Loucy (cell line): Measurements from ENCODE around the gene FLRT1.

ENCODE experiments used
- H2AFZ ChIP-seq: fragments of 200-600 bp; sonication (generic); 2 replicates; pipeline ENCODE4 v1.6.0; 2016; ENCODE audit warnings: antibody characterized with exemption, mild to moderate bottlenecking, low read length, moderate library complexity
- H3F3A ChIP-seq: fragments of 200-600 bp; 2 replicates; pipeline ENCODE4 v1.6.0; 2016; ENCODE audit warnings: antibody characterized with exemption, low read depth, mild to moderate bottlenecking
- H3K27me3 ChIP-seq: fragments of 200-600 bp; sonication (generic); 2 replicates; pipeline ENCODE4 v1.6.1; 2014; ENCODE audit warnings: low read length, mild to moderate bottlenecking; ENCODE audit not compliant: insufficient read depth, poor library complexity, severe bottlenecking
- H3K36me3 ChIP-seq: fragments of 200-600 bp; sonication (generic); 2 replicates; pipeline ENCODE4 v1.6.1; 2016; ENCODE audit warnings: low read length; ENCODE audit not compliant: insufficient read depth
- H3K4me1 ChIP-seq: fragments of 200-600 bp; sonication (generic); 2 replicates; pipeline ENCODE4 v1.5.1; 2014; ENCODE audit warnings: low read length, mild to moderate bottlenecking; ENCODE audit not compliant: insufficient read depth, poor library complexity, severe bottlenecking
- H3K4me2 ChIP-seq: fragments of 200-600 bp; sonication (generic); 2 replicates; pipeline ENCODE4 v1.6.0; 2014; ENCODE audit warnings: antibody characterized with exemption, low read length, low read depth, mild to moderate bottlenecking; ENCODE audit not compliant: poor library complexity, severe bottlenecking
- H3K4me3 ChIP-seq: fragments of 200-600 bp; sonication (generic); 2 replicates; pipeline ENCODE4 v1.5.1; 2014; ENCODE audit warnings: low read length, mild to moderate bottlenecking, mixed read lengths; ENCODE audit not compliant: poor library complexity, severe bottlenecking
- H3K79me2 ChIP-seq: fragments of 200-600 bp; sonication (generic); 2 replicates; pipeline ENCODE4 v1.6.1; 2014; ENCODE audit warnings: low read length; ENCODE audit not compliant: insufficient read depth
- H3K9ac ChIP-seq: fragments of 200-600 bp; sonication (generic); 2 replicates; pipeline ENCODE4 v1.6.0; 2014; ENCODE audit warnings: mild to moderate bottlenecking, low read depth, low read length, moderate library complexity; ENCODE audit not compliant: poor library complexity, severe bottlenecking
- H3K9me2 ChIP-seq: fragments of 200-600 bp; sonication (generic); replicated peaks from 2 replicates; pipeline ENCODE4 v1.6.1; 2016; ENCODE audit warnings: low read depth, low read length, mixed read lengths
- H3K9me3 ChIP-seq: fragments of 200-600 bp; sonication (generic); 2 replicates; pipeline ENCODE4 v1.6.1; 2014; ENCODE audit warnings: mild to moderate bottlenecking, antibody characterized with exemption, low read length, low read depth; ENCODE audit not compliant: insufficient read depth
- H4K20me1 ChIP-seq: fragments of 200-600 bp; sonication (generic); 2 replicates; pipeline ENCODE4 v1.6.0; 2014; ENCODE audit warnings: antibody characterized with exemption, low read length, mild to moderate bottlenecking; ENCODE audit not compliant: insufficient read depth, poor library complexity, severe bottlenecking
- CTCF ChIP-seq: fragments of 200-600 bp; sonication (generic); conservative IDR thresholded peaks from 2 replicates; pipeline ENCODE4 v1.5.1; 2014; ENCODE audit warnings: mild to moderate bottlenecking, antibody characterized with exemption, low read length
- EZH2phosphoT487 ChIP-seq: fragments of 200-600 bp; IDR thresholded peaks from 2 replicates; pipeline ENCODE4 v1.6.1; 2018; ENCODE audit warnings: antibody characterized with exemption, mild to moderate bottlenecking, moderate library complexity, borderline replicate concordance

FLRT1 gene

DNA sequence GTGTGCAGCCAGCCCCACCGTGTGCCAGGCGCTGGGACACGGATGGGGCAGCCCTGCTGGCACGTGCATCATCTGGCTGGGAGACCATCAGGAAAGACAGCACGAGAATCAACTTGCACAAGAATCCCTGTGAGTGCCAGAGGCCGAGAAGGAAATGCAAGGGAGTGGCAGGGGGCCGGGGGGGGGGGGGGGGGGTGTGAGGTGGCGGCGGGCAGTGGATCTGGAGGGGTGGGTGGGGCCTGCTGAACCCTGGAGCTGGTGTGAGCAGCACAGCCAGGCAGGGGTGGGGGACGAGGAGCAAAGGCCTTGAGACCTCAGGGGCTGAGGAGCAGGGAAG lies 14.0 kb upstream of the FLRT1 start:
- peaks cover under 1% of the 10 kb centered on the region for H3K4me1 ChIP-seq

GRCh38 chr11:64022125-64022784 lies 13.5 kb upstream of the FLRT1 start:
- Histone ChIP-seq H3K9me2 (no peaks in the 10 kb centered on the region), H4K20me1 (no peaks in the 10 kb centered on the region), H3K36me3 (no peaks in the 10 kb centered on the region), H3K4me3 (no peak overlapping the region), H3K79me2 (no peaks in the 10 kb centered on the region), H3K4me1 (peaks cover 3% of the 10 kb centered on the region), H3F3A (no peaks in the 10 kb centered on the region), H3K4me2 (no peak overlapping the region), H2AFZ (no peak overlapping the region), H3K27me3 (no peaks in the 10 kb centered on the region), H3K9ac (no peak overlapping the region), H3K9me3 (no peaks in the 10 kb centered on the region)
- TF ChIP-seq EZH2phosphoT487 (no peak), CTCF (no peak)

More for the DNA sequence above, 14.0 kb upstream of the FLRT1 start:
- Histone ChIP-seq H3K36me3 (no peaks in the 10 kb centered on the region), H3K79me2 (no peaks in the 10 kb centered on the region), H3F3A (no peaks in the 10 kb centered on the region), H2AFZ (no peak overlapping the region), H3K4me2 (no peak overlapping the region), H3K4me3 (no peak overlapping the region), H3K9ac (no peak overlapping the region), H3K27me3 (no peaks in the 10 kb centered on the region), H4K20me1 (no peaks in the 10 kb centered on the region), H3K9me3 (no peaks in the 10 kb centered on the region), H3K9me2 (no peaks in the 10 kb centered on the region)
- TF ChIP-seq CTCF: no peak
- TF ChIP-seq EZH2phosphoT487: no peak

- Histone ChIP-seq H3K9me3 (no peaks in the 10 kb centered on the region), H3F3A (no peaks in the 10 kb centered on the region), H4K20me1 (no peaks in the 10 kb centered on the region), H3K27me3 (no peaks in the 10 kb centered on the region), H3K4me3 (no peak overlapping the region), H3K79me2 (no peaks in the 10 kb centered on the region), H3K36me3 (no peaks in the 10 kb centered on the region), H3K4me1 (peaks cover 6% of the 10 kb centered on the region), H3K9me2 (no peaks in the 10 kb centered on the region), H3K4me2 (no peak overlapping the region), H3K9ac (no peak overlapping the region), H2AFZ (no peak overlapping the region)
- TF ChIP-seq CTCF: no peak
- TF ChIP-seq EZH2phosphoT487: no peak
Measured at GRCh38 chr11:64023712-64024710, 11.7 kb upstream of the FLRT1 start.
